GM21737 (cell line): ENCODE results near the gene TUFT1.

Experiments used
- ATAC-seq: cut with Tn5 transposase; IDR thresholded peaks from one replicate; pipeline ENCODE4 v1.9.1; 2021; ENCODE audit warnings: mild to moderate bottlenecking, moderate library complexity; ENCODE audit not compliant: unreplicated experiment

TUFT1 gene

GRCh38 chr1:151540021-151540981 is at the start of gene TUFT1:
Gene TUFT1, plus strand, starts transcription at chr1:151540309. Its CDS starts 58 bp downstream, at chr1:151540367.
- peak; percentile 90 for ATAC-seq

GRCh38 chr1:151491641-151492040 is 48.5 kb upstream of the TUFT1 start:
- ATAC-seq: no peak

GRCh38 chr1:151492120-151492519 is 48.0 kb upstream of the TUFT1 start:
- ATAC-seq: no peak

- ATAC-seq: no peak
Measured at GRCh38 chr1:151493042-151493441, 47.1 kb upstream of the TUFT1 start.

GRCh38 chr1:151494741-151495281 is 45.3 kb upstream of the TUFT1 start:
- ATAC-seq: no peak

GRCh38 chr1:151495316-151495715 is 44.8 kb upstream of the TUFT1 start:
- no peak for ATAC-seq

GRCh38 chr1:151499365-151499764 is 40.7 kb upstream of the TUFT1 start:
- no peak for ATAC-seq

- ATAC-seq: no peak
Measured at GRCh38 chr1:151499930-151500329, 40.2 kb upstream of the TUFT1 start.

GRCh38 chr1:151501474-151501873 is 38.6 kb upstream of the TUFT1 start:
- no peak for ATAC-seq

GRCh38 chr1:151502035-151502700 is 37.9 kb upstream of the TUFT1 start:
- no peak for ATAC-seq

- no peak for ATAC-seq
Measured at GRCh38 chr1:151502859-151503780, 37.0 kb upstream of the TUFT1 start.

- no peak for ATAC-seq
Measured at GRCh38 chr1:151504252-151504651, 35.9 kb upstream of the TUFT1 start.

GRCh38 chr1:151504759-151505158 is 35.4 kb upstream of the TUFT1 start:
- ATAC-seq: no peak

GRCh38 chr1:151508833-151509232 is 31.3 kb upstream of the TUFT1 start:
- no peak for ATAC-seq

- ATAC-seq: no peak
Measured at GRCh38 chr1:151509350-151510019, 30.6 kb upstream of the TUFT1 start.

- no peak for ATAC-seq
Measured at GRCh38 chr1:151510020-151510405, 30.1 kb upstream of the TUFT1 start.

- ATAC-seq: no peak
Measured at GRCh38 chr1:151510614-151510956, 29.5 kb upstream of the TUFT1 start.

- peak; percentile 87 for ATAC-seq
Measured at GRCh38 chr1:151510957-151511635, 29.0 kb upstream of the TUFT1 start, which contains the start of gene CGN. Gene CGN, plus strand, starts transcription at chr1:151511387. Its CDS starts 7,133 bp downstream, at chr1:151518520.

GRCh38 chr1:151511636-151512215 is 28.4 kb upstream of the TUFT1 start:
- no peak for ATAC-seq
